Stimulated activated CD4-positive, alpha-beta T cell treated with anti-CD3 and anti-CD28 coated beads, Interleukin-12 subunit alpha, Interleukin-12 subunit beta, amount 100 ng/mL, for 4 hours (primary cell): ENCODE data around the gene ACTR6.
"Not testable (repeated sequence)": the region's sequence is repeated elsewhere in the genome, so short reads cannot be mapped to it uniquely, and the experiment has no call there.

ENCODE experiments used
- DNase-seq: peaks from one replicate; pipeline ENCODE4 v3.0.0-alpha.2; 2020

Gene ACTR6

GRCh38 chr12:100222173-100222572, 21.6 kb downstream of the ACTR6 start:
- not testable (repeated sequence) for DNase-seq

- DNase-seq: no peak
Measured at GRCh38 chr12:100225491-100225890, 24.9 kb downstream of the ACTR6 start.

DNA sequence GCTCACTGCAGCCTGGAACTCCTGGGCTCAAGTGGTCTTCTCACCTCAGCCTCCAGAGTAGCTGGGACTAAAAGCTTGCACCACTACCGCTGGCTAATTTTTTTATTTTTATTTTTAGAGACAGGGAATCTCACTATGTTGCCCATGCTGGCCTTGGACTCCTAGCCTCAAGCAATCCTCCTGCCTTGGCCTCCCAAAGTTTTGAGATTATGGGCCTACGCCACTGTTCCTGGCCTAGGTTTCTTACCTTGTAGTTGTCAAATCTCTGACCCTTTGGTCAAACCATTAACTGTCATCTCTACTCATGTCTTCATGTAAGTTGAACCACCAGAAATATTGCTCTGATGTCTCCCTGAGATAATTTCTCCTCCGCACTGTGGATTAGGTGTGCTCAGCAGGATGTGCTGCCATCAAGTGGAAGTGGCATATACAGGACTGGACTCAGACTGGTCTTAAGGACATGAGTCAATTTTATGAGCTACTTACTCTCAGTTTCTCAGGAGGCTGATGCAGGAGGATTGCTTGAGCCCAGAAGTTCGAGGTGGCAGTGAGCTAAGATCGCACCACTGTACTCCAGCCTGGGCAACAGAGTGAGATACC, 28.5 kb downstream of the ACTR6 start:
- DNase-seq: no peak

DNA sequence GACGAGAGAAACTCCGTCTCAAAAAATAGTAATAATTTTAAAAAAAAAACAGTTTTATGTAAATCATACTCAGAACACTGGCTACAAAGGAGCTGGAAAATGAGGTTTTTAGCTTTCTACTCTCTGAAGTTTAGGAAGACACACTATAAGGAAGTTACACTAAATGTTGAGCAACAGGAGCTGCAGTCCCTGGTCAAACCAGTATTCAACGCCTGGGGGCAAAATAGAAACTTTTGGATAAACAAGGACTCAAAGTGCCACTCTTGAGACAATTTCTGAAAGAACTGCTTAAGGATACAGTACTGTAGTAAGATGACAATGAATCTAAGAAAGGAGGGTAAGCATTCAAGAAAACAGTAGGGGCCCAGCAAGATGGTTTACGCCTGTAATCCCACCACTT, 29.3 kb downstream of the ACTR6 start:
- no peak for DNase-seq

- not testable (repeated sequence) for DNase-seq
Measured at GRCh38 chr12:100231873-100232272, 31.3 kb downstream of the ACTR6 start.

DNA sequence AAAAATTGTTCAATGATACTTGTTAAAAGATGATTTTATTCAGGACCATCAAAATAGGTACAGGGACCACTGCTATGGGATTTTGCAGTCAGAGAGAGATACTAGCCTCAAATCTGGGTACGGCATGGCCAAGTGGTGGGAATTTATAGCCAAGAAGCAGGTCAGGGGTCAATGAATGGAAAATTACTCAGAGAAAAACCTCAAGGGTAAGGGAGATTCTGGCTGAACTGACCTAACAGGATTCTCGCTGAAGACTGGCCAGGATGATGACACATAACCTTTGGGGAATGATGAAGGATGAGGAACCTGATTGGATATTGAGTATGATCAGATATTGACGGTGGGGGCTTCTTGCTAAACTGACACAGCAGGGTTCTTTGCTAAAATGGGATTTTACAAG, 33.6 kb downstream of the ACTR6 start:
- no peak for DNase-seq

- DNase-seq: no peak
Measured at GRCh38 chr12:100234591-100235304, 34.1 kb downstream of the ACTR6 start.

GRCh38 chr12:100238801-100239200, 38.2 kb downstream of the ACTR6 start:
- DNase-seq: no peak

DNA sequence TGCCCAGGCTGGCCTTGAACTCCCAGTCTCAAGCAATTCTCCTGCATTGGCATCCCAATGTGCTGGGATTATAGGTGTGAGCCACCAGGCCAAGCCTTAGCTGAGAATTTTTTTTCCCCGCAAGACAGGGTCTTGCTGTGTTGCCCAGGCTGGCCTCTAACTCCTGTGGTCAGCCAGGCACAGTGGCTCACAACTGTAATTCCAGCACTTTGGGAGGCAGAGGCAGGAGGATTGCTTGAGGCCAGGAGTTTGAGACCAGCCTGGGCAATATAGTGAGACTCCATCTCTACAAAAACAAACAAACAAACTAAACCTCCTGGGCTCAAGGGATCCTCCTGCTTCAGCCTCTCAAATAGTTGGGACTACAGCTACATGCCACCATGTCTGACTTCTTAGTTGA, 39.0 kb downstream of the ACTR6 start:
- no peak for DNase-seq

GRCh38 chr12:100243137-100243536, 42.5 kb downstream of the ACTR6 start:
- DNase-seq: no peak

- DNase-seq: no peak
Measured at GRCh38 chr12:100247765-100248164, 47.1 kb downstream of the ACTR6 start.

DNA sequence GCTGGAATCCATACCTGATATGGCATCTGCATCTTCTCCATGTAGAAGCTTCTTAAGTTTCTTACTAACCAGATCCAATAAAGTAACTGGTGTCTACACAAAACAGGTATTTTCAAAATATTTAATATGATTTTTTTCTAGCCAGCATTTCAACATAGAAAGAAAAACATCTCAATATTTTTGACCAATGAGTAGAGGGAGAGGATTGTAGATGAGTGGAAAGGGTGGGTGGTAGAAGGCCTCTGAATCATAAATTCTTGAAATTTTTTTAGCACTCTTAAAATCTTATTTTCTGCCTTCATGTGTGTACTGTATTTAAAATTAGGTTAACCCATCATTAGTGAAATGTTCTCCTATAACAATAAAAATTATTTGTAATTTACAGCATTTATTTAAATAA, 48.3 kb downstream of the ACTR6 start:
- no peak for DNase-seq

- no peak for DNase-seq
Measured at GRCh38 chr12:100249941-100250340, 49.3 kb downstream of the ACTR6 start.

- DNase-seq: no peak
Measured at GRCh38 chr12:100251917-100252316, 51.3 kb downstream of the ACTR6 start.

GRCh38 chr12:100253437-100253836, 52.8 kb downstream of the ACTR6 start:
- DNase-seq: no peak

GRCh38 chr12:100254876-100255275, 54.3 kb downstream of the ACTR6 start:
- no peak for DNase-seq

DNA sequence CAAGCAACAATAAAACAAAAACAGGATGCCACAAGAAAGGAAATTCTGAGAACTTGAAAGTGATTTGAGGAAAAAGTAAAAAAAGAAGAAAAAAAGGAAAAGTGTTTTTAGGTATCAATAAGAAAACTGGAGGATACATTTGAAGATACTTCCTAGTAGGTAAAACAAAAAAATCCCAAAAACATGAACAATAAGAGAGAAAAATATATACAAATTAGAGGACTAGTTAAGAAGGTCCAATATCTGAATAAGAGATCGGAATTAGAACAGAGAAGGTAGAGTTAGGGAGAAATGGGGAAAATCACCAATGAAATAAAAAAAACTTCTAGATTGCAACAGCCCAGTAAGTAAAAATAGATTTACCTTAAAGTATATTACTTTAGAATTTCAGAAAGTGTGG, 57.5 kb downstream of the ACTR6 start:
- DNase-seq: no peak

DNA sequence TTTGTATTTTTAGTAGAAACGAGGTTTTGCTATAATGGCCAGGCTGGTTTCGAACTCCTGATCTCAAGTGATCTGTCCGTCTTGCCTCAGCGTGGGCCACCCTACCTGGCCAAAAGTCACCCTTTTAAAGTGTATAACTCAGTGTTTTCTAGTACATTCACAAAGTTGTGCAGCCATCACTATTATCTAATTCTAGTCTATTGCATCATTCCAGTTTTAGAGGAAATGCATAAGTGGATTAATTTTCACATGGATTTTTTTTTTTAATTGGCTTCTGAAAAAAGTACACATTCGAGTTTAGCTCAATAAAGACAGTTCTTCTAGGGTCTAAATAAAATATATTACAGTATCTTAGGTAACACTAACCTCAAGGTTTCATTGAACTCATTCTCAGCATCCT, 62.5 kb downstream of the ACTR6 start:
- no peak for DNase-seq

GRCh38 chr12:100265107-100265506, 64.5 kb downstream of the ACTR6 start:
- not testable (repeated sequence) for DNase-seq

DNA sequence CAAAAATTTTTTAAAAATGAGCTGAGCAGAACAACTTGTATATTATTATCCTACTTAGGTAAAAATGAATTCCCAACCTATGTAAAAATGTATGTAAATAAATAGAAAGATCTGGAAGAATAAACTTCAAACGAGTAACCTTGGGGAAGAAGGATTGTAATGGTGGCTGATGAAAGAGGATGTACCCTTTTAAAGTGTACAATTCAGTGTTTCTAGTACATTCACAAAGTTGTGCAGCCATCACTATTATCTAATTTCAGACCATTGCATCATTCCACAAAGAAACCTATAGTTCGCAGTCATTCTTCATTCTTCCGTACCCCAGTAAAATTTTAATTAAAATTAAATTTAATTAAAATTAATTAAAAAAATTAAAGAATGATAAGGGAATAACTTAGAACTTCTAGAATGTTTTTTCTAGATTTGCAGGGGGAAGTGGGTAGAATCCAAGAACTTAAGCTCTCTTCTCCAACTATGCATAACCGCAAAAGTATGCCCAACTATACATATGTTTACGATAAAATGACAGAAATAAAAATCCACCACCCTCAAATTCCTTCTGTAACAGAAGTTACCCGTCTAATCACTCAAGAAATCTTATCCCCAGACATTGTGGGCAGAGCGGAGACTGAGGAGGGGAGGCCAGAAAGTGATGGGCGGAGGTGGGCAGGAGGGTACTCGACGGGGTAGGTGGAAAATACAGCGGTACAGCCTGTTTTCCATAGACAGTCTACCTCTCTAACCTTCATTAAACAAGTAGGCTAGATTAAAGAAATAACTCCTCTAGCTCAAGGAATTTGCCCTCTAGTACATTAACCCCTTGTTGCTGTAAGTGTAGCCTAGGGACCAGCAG, 65.3 kb downstream of the ACTR6 start:
- DNase-seq: no peak

- DNase-seq: peak; percentile 97
Measured at GRCh38 chr12:100266585-100266834, 65.9 kb downstream of the ACTR6 start.

DNA sequence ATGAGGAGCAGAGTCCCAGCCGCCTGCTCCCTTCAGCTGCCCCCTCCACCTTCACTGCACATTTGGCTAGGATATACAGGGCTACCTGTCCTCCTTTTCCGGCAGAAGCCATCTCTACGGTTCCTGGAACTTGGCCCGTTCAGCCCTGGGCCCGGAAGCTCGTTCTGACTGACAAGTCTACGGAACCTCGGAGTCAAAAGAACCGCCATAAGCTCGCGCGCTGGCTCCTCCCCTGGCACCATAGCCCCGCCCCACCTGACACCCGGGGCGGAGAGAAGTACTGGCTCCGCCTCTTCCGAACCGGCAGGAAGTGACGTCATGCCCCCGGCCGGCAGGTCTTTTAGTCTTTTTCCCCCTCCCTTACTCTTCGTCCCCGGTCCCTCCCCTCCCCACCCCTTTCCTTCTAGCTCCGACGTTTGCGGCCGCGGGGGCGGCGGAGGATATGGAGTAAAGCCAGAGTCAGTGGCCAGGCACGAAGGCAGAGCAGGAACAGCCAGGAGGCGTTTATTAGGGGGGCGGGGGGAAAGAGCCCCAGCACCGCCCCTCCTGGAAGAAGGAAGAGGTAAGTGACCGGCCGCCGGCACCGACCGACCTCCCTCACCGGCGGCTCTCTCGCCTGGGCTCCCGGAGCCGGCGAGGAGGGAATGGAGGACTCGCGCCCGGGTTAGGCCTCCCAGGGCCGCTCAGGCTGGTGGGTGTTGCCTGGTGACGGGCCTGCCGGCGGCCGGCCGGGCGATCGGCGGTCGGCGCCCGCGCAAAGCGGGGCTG, 66.4 kb downstream of the ACTR6 start, which contains the start of the genes DEPDC4 and SCYL2:
DEPDC4 (minus strand) TSS at position 245 of the 768 bp plus-strand sequence; CDS start at position 242, 3 bp downstream.
SCYL2 (plus strand) TSS at position 343 of the 768 bp plus-strand sequence. CDS start 15,794 bp downstream, outside the sequence.
- peak; percentile 92 for DNase-seq
